WTC11 (cell line): ENCODE results near the gene SLC13A3.

ENCODE experiments used
- CTCF ChIP-seq: fragments of 200-600 bp; IDR thresholded peaks from 2 replicates; pipeline ENCODE4 v1.8.0; 2022; ENCODE audit warnings: antibody characterized with exemption
- ESRRA ChIP-seq: sonication (generic); formaldehyde crosslinking; IDR thresholded peaks from 2 replicates; pipeline ENCODE4 v1.8.1; 2022; ENCODE audit warnings: mild to moderate bottlenecking, missing genetic modification reagents, borderline replicate concordance
- ETV6 ChIP-seq: sonication (generic); formaldehyde crosslinking; IDR thresholded peaks from 2 replicates; pipeline ENCODE4 v1.8.1; 2022; ENCODE audit warnings: mild to moderate bottlenecking, missing genetic modification reagents
- GRHL2 ChIP-seq: fragments of 250-450 bp; sonication (Bioruptor Pico); IDR thresholded peaks from 2 replicates; pipeline ENCODE4 v1.8.0; 2022; ENCODE audit warnings: mild to moderate bottlenecking, moderate library complexity; ENCODE audit not compliant: insufficient replicate concordance, severe bottlenecking
- TF ChIP-seq, protein P1 (sequence below): sonication (generic); formaldehyde crosslinking; IDR thresholded peaks from 2 replicates; pipeline ENCODE4 v1.8.1; 2023; ENCODE audit warnings: mild to moderate bottlenecking, missing genetic modification reagents, moderate library complexity

GRCh38 chr20:46670228-46670584 lies 18.9 kb upstream of the SLC13A3 start:
- TF ChIP-seq CTCF, result no peak
- TF ChIP-seq, protein P1, sequence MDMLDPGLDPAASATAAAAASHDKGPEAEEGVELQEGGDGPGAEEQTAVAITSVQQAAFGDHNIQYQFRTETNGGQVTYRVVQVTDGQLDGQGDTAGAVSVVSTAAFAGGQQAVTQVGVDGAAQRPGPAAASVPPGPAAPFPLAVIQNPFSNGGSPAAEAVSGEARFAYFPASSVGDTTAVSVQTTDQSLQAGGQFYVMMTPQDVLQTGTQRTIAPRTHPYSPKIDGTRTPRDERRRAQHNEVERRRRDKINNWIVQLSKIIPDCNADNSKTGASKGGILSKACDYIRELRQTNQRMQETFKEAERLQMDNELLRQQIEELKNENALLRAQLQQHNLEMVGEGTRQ (CRISPR knock-in tag), result no peak
- TF ChIP-seq GRHL2 (CRISPR knock-in tag), result no peak
- TF ChIP-seq ESRRA, result no peak
- no peak for TF ChIP-seq ETV6 (CRISPR knock-in tag)
